Gastrocnemius medialis (tissue), 4 donors: ENCODE measurements around the gene MAN1C1. TPM values are rescaled to one million over a fixed set of nuclear protein-coding genes. Genes with fewer than 3 reads are reported as not detected.

Source experiments
- ATAC-seq, 2 donors: fragments of 150-250 bp; one replicate each; pipeline ENCODE4 v1.9.1; 2016
- DNase-seq, 2 donors: peaks; one replicate each; pipeline ENCODE4 v3.0.0-alpha.2; 2019
- H3K27ac ChIP-seq, 4 donors: fragments of 200-600 bp; sonication (generic); 1 replicate in 1 of 4; 2 replicates in 3 of 4; pipeline ENCODE4 v1.5.1; 2016 to 2018; ENCODE audit warnings: mild to moderate bottlenecking in 2 of 4, moderate library complexity in 1 of 4
- H3K27me3 ChIP-seq, 3 donors: fragments of 200-600 bp; sonication (generic) in 2 of 3; 1 replicate in 1 of 3; 2 replicates in 2 of 3; pipeline versions ENCODE4 v1.5.1 to v1.6.0; 2016 to 2019; ENCODE audit warnings: mild to moderate bottlenecking in 1 of 3, moderate library complexity in 1 of 3
- H3K36me3 ChIP-seq, 2 donors: fragments of 200-600 bp; sonication (generic) in 1 of 2; one replicate each; pipeline ENCODE4 v1.5.1; 2017 to 2018
- H3K4me1 ChIP-seq, 2 donors: fragments of 200-600 bp; sonication (generic) in 1 of 2; one replicate each; pipeline ENCODE4 v1.5.1; 2016 to 2017; ENCODE audit warnings: mild to moderate bottlenecking in 2 of 2
- H3K4me3 ChIP-seq, 4 donors: fragments of 200-600 bp; sonication (generic) in 3 of 4; 1 replicate in 1 of 4; 2 replicates in 3 of 4; pipeline ENCODE4 v1.5.1; 2016 to 2019; ENCODE audit warnings: mild to moderate bottlenecking in 2 of 4
- H3K9me3 ChIP-seq, 3 donors: fragments of 200-600 bp; sonication (generic) in 2 of 3; 1 replicate in 1 of 3; 2 replicates in 2 of 3; pipeline ENCODE4 v1.5.1; 2016 to 2019
- POLR2A ChIP-seq, 2 donors: fragments of 450-650 bp; IDR thresholded peaks; one replicate each; pipeline ENCODE4 v1.6.1; 2017; ENCODE audit warnings: antibody characterized with exemption in 2 of 2, mild to moderate bottlenecking in 2 of 2, moderate library complexity in 2 of 2
- in situ Hi-C, 4 donors: fragments of 200-750 bp; cut with MboI; loops; one replicate each; pipeline versions ENCODE4 v1.15.0 to v1.8.0; 2017; ENCODE audit warnings: low sequenced_read_pairs in 4 of 4
- intact Hi-C: fragments of 100-400 bp; cut with DNase I; formaldehyde crosslinking; loops from one replicate; pipeline ENCODE4 v1.15.1; 2023; ENCODE audit warnings: low total_unique reads
- total RNA-seq, 4 donors: library from RNA; depleted of rRNA; stranded (reverse); fragments of >200 nt; gene quantifications; one replicate each; pipeline versions ENCODE4 v1.1.0 to v1.2.3, GENCODE V29; 2016
- TF ChIP-seq, protein P1 (sequence below), 5 experiments: fragments of 450-650 bp in 3 of 5; fragments of 200-600 bp in 2 of 5; sonication (generic) in 2 of 5; IDR thresholded peaks in 4 of 5; conservative IDR thresholded peaks in 1 of 5; 1 replicate in 4 of 5; 2 replicates in 1 of 5; pipeline ENCODE4 v1.5.1; 2016 to 2019; ENCODE audit warnings: antibody characterized with exemption in 5 of 5, mild to moderate bottlenecking in 3 of 5, moderate library complexity in 3 of 5

Gene MAN1C1
- total RNA-seq, 4 donors from 2014 or later = 2.0 to 4.4 (median 2.5) TPM

DNA sequence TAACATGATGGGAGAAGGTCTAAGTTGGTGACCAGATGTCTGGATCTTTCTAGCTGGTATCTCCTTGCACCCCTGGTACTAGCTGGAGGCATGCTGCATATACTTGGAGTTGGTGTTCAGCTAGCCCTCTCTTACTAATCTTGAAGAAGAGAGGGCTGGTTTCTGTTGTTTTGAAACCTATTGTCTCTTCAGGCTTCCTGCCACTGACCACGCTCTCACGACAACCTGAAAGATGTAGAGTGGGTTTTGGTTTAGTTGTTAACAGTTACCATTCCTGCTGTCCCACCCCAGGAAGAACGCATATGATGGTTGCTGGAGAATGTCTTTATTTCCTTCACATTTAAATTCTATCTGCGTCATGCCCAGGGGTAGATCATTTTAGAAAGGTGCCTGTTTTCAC lies 3.6 kb downstream of the MAN1C1 start:
- no peak for ATAC-seq
- Histone ChIP-seq H3K27ac (no peak overlapping the region), H3K4me1 (peaks cover 20 to 32% of the 10 kb centered on the region in 2 donors), H3K36me3 (no peaks in the 10 kb centered on the region), H3K4me3 (no peak overlapping the region), H3K9me3 (no peaks in the 10 kb centered on the region), H3K27me3 (no peaks in the 10 kb centered on the region)
- no peak for TF ChIP-seq POLR2A (IDR thresholded peaks at IDR 0.05)
- TF ChIP-seq, protein P1, sequence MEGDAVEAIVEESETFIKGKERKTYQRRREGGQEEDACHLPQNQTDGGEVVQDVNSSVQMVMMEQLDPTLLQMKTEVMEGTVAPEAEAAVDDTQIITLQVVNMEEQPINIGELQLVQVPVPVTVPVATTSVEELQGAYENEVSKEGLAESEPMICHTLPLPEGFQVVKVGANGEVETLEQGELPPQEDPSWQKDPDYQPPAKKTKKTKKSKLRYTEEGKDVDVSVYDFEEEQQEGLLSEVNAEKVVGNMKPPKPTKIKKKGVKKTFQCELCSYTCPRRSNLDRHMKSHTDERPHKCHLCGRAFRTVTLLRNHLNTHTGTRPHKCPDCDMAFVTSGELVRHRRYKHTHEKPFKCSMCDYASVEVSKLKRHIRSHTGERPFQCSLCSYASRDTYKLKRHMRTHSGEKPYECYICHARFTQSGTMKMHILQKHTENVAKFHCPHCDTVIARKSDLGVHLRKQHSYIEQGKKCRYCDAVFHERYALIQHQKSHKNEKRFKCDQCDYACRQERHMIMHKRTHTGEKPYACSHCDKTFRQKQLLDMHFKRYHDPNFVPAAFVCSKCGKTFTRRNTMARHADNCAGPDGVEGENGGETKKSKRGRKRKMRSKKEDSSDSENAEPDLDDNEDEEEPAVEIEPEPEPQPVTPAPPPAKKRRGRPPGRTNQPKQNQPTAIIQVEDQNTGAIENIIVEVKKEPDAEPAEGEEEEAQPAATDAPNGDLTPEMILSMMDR (IDR thresholded peaks at IDR 0.05 in 4 of 5, conservative IDR thresholded peaks at IDR 0.05 in 1 of 5) = no peak
- DNase-seq = no peak
- intact Hi-C loops (no loop called here), in situ Hi-C loops (loop anchor here in 1 of 4 donors (25.0 kb wide), 1 partner anchor 117 kb away; no protein-coding TSS in a partner anchor)

DNA sequence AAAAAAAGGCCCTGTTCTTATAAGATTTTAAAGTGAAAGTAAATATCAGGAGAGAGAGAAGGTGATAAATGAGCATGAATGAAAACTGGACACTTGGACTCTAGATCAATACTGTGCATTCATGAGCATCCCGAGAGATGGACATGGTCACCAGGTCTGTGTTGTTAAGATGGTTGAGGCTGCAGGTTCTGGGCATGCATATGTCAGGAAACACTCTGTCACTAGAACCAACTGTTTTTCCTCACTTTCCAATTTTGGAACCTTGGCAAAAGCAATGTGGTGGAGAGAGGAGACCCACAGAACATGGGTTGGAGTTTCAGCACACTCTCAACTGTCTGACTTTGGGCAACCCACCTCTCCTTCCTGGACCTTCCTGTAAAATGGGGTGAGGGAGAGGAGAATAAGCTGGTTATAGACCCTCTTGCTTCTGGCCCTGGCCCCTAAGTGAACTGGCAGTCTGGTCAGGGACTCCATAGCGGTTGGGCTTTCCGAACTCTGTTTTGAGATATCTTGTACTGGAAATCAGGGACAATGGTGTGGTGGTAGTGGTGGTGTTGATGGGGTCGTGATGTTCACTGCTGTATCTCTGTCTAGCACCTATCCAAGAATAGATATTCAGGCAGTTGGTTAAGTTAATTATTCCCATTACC lies 4.2 kb downstream of the MAN1C1 start:
- no peak overlapping the region for H3K27ac ChIP-seq
- DNase-seq (no peak), ATAC-seq (no peak)
- in situ Hi-C loops (loop anchor here in 1 of 4 donors (25.0 kb wide), 1 partner anchor 116 kb away; no protein-coding TSS in a partner anchor), intact Hi-C loops (no loop called here)
- TF ChIP-seq, protein P1 (IDR thresholded peaks at IDR 0.05 in 4 of 5, conservative IDR thresholded peaks at IDR 0.05 in 1 of 5) = no peak
- no peaks in the 10 kb centered on the region for H3K36me3 ChIP-seq
- H3K27me3 ChIP-seq = no peaks in the 10 kb centered on the region
- no peaks in the 10 kb centered on the region for H3K9me3 ChIP-seq
- peaks cover 15 to 31% of the 10 kb centered on the region in 2 donors for H3K4me1 ChIP-seq
- H3K4me3 ChIP-seq = no peak overlapping the region

DNA sequence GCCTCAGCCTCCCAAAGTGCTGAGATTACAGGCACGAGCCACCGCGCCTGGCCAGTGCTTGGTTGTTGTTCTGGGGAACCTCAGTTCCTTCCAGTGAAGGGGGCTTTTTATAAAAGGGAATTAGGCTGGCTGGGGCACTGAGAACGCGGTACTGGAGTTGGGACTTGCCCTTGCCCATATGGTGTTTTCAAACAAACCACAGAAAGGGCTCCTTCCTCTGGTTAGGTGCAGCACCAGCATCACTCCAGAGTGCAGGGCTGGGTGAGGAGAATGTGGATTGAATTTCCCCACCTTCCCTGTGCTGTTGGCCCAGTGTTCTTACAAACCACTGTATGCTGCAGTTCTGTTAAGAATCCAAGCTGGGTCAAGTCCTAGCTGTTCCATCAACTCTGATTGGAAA lies 5.3 kb downstream of the MAN1C1 start:
- H3K4me3 ChIP-seq = no peak overlapping the region
- intact Hi-C loops (no loop called here), in situ Hi-C loops (loop anchor here in 1 of 4 donors (25.0 kb wide), 1 partner anchor 115 kb away; no protein-coding TSS in a partner anchor)
- TF ChIP-seq POLR2A (IDR thresholded peaks at IDR 0.05) = no peak
- TF ChIP-seq, protein P1 (IDR thresholded peaks at IDR 0.05 in 4 of 5, conservative IDR thresholded peaks at IDR 0.05 in 1 of 5) = no peak
- ATAC-seq = no peak
- no peaks in the 10 kb centered on the region for H3K27me3 ChIP-seq
- H3K27ac ChIP-seq = no peak overlapping the region
- no peak for DNase-seq
- peaks cover 15 to 26% of the 10 kb centered on the region in 2 donors for H3K4me1 ChIP-seq
- no peaks in the 10 kb centered on the region for H3K9me3 ChIP-seq
- no peaks in the 10 kb centered on the region for H3K36me3 ChIP-seq

DNA sequence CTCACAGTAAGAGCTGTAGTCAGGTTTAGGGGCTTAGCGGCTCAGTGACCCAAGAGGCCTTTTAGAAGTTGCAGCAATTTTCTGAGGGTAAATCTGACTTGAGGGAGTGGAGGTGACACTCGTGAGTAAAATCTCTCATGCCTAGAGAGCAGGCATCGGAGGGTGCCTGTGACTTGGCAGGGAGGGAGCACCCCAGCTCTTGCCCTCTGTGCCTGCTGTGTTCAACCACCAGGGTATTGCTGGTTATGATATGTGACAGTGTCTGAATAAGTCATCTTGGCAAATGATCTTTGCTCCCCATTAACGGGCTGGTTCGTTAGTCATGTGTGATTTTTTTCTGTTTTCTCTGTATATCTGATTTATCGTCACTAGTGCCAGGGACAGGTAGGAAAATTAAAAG lies 5.9 kb downstream of the MAN1C1 start:
- DNase-seq = no peak
- Histone ChIP-seq H3K9me3 (no peaks in the 10 kb centered on the region), H3K27ac (no peak overlapping the region), H3K4me3 (no peak overlapping the region), H3K4me1 (peaks cover 14 to 26% of the 10 kb centered on the region in 2 donors), H3K36me3 (no peaks in the 10 kb centered on the region), H3K27me3 (no peaks in the 10 kb centered on the region)
- in situ Hi-C loops = loop anchor here in 1 of 4 donors (25.0 kb wide), 1 partner anchor 115 kb away; no protein-coding TSS in a partner anchor
- no peak for TF ChIP-seq POLR2A (IDR thresholded peaks at IDR 0.05)
- TF ChIP-seq, protein P1 (IDR thresholded peaks at IDR 0.05 in 4 of 5, conservative IDR thresholded peaks at IDR 0.05 in 1 of 5) = no peak
- no peak for ATAC-seq
- intact Hi-C loops = no loop called here
